Trophoblast cell (in vitro differentiated cells and primary cell): ENCODE data around the gene TM9SF1.

ENCODE experiments used
- DNase-seq, 2 donors: peaks; one replicate each; pipeline ENCODE4 v3.0.0-alpha.2; 2016
- H2AFZ ChIP-seq: 2 replicates; pipeline ENCODE4 v1.6.1; 2013; ENCODE audit warnings: low read length, moderate library complexity, mild to moderate bottlenecking; ENCODE audit not compliant: insufficient read depth, poor library complexity
- H2AK5ac ChIP-seq: 2 replicates; pipeline ENCODE4 v1.6.1; 2013; ENCODE audit warnings: mild to moderate bottlenecking, low read length
- H2BK120ac ChIP-seq: 2 replicates; pipeline ENCODE4 v1.6.1; 2013; ENCODE audit warnings: low read length, mild to moderate bottlenecking, moderate library complexity; ENCODE audit not compliant: insufficient read depth, poor library complexity
- H2BK12ac ChIP-seq: 2 replicates; pipeline ENCODE4 v1.6.1; 2013; ENCODE audit warnings: mild to moderate bottlenecking, low read length, moderate library complexity
- H2BK5ac ChIP-seq: 2 replicates; pipeline ENCODE4 v1.6.1; 2013; ENCODE audit warnings: low read length, low read depth, moderate library complexity, mild to moderate bottlenecking; ENCODE audit not compliant: poor library complexity
- H3K14ac ChIP-seq: 2 replicates; pipeline ENCODE4 v1.6.1; 2013; ENCODE audit warnings: mild to moderate bottlenecking, low read length
- H3K18ac ChIP-seq: 2 replicates; pipeline ENCODE4 v1.6.1; 2013; ENCODE audit warnings: mild to moderate bottlenecking, low read length
- H3K23ac ChIP-seq: 2 replicates; pipeline ENCODE4 v1.6.1; 2013; ENCODE audit warnings: low read length
- H3K27ac ChIP-seq: 2 replicates; pipeline ENCODE4 v1.5.1; 2013; ENCODE audit warnings: low read depth, mild to moderate bottlenecking, inconsistent platforms, low read length, moderate library complexity
- H3K27me3 ChIP-seq: 2 replicates; pipeline ENCODE4 v1.6.1; 2013; ENCODE audit warnings: inconsistent platforms, mild to moderate bottlenecking, low read length, moderate library complexity; ENCODE audit not compliant: insufficient read depth
- H3K36me3 ChIP-seq, 2 experiments: 1 replicate in 1 of 2; 2 replicates in 1 of 2; pipeline ENCODE4 v1.6.1; 2013; ENCODE audit warnings: low read length in 2 of 2, mild to moderate bottlenecking in 2 of 2, moderate library complexity in 1 of 2; ENCODE audit not compliant: insufficient read depth in 2 of 2, control insufficient read depth in 1 of 2
- H3K4ac ChIP-seq: 2 replicates; pipeline ENCODE4 v1.6.1; 2013; ENCODE audit warnings: low read depth, mild to moderate bottlenecking, low read length, moderate library complexity
- H3K4me1 ChIP-seq, 2 experiments: 1 replicate in 1 of 2; 2 replicates in 1 of 2; pipeline ENCODE4 v1.6.1; 2013; ENCODE audit warnings: low read length in 2 of 2, mild to moderate bottlenecking in 2 of 2, moderate library complexity in 1 of 2; ENCODE audit not compliant: insufficient read depth in 2 of 2, control insufficient read depth in 1 of 2
- H3K4me2 ChIP-seq: 2 replicates; pipeline ENCODE4 v1.6.1; 2013; ENCODE audit warnings: inconsistent platforms, mild to moderate bottlenecking, low read length, moderate library complexity
- H3K4me3 ChIP-seq: 2 replicates; pipeline ENCODE4 v1.5.1; 2013; ENCODE audit warnings: mild to moderate bottlenecking, low read depth, low read length, inconsistent platforms
- H3K79me1 ChIP-seq: one replicate; pipeline ENCODE4 v1.6.1; 2013; ENCODE audit warnings: low read length
- H3K79me2 ChIP-seq: 2 replicates; pipeline ENCODE4 v1.6.1; 2013; ENCODE audit warnings: low read length, mild to moderate bottlenecking; ENCODE audit not compliant: control insufficient read depth, insufficient read depth, poor library complexity
- H3K9ac ChIP-seq: 2 replicates; pipeline ENCODE4 v1.6.1; 2013; ENCODE audit warnings: mild to moderate bottlenecking, low read length
- H3K9me3 ChIP-seq: 2 replicates; pipeline ENCODE4 v1.6.1; 2013; ENCODE audit warnings: low read depth, mild to moderate bottlenecking, control low read depth, inconsistent platforms, low read length; ENCODE audit not compliant: insufficient read depth
- H4K12ac ChIP-seq: 2 replicates; pipeline ENCODE4 v1.6.1; 2013; ENCODE audit warnings: low read depth, mild to moderate bottlenecking, low read length, moderate library complexity
- H4K8ac ChIP-seq: 2 replicates; pipeline ENCODE4 v1.6.1; 2013; ENCODE audit warnings: low read depth, mild to moderate bottlenecking, low read length, moderate library complexity
- H4K91ac ChIP-seq: one replicate; pipeline ENCODE4 v1.6.1; 2013; ENCODE audit warnings: low read depth, mild to moderate bottlenecking, low read length, moderate library complexity
- WGBS: extraction: QIAGEN DNeasy Blood & Tissue Kit; methylation state at CpG from one replicate; pipeline ENCODE4 v1.1.7; 2013; ENCODE audit warnings: missing lambda C conversion rate; ENCODE audit not compliant: insufficient read length, insufficient coverage; ENCODE audit errors: extremely low coverage; 5-methylcytosine and 5-hydroxymethylcytosine counted together

The TM9SF1 gene

GRCh38 chr14:24179294-24179960, 15.8 kb downstream of the TM9SF1 start:
- Histone ChIP-seq H3K4me3 (no peak overlapping the region), H2BK5ac (no peak overlapping the region), H3K27ac (no peak overlapping the region), H3K9me3 (no peaks in the 10 kb centered on the region), H3K4ac (no peak overlapping the region), H4K8ac (no peak overlapping the region), H4K91ac (no peak overlapping the region), H3K27me3 (no peaks in the 10 kb centered on the region), H3K14ac (no peak overlapping the region), H2AFZ (no peak overlapping the region), H2BK120ac (no peak overlapping the region), H2AK5ac (no peak overlapping the region), H3K36me3 (peaks cover 71 to 77% of the 10 kb centered on the region in 2 experiments), H3K79me1 (no peaks in the 10 kb centered on the region), H3K18ac (no peak overlapping the region), H3K4me1 (no peaks in the 10 kb centered on the region), H3K79me2 (no peaks in the 10 kb centered on the region), H2BK12ac (no peak overlapping the region), H3K4me2 (no peak overlapping the region), H4K12ac (no peak overlapping the region), H3K9ac (no peak overlapping the region), H3K23ac (no peak overlapping the region)
- no peak for DNase-seq
- WGBS = no CpG with 5 or more reads among the region's 14 CpGs

- H3K79me2 ChIP-seq = no peaks in the 10 kb centered on the region
- H4K12ac ChIP-seq = no peak overlapping the region
- no peak overlapping the region for H3K14ac ChIP-seq
- no peaks in the 10 kb centered on the region for H3K79me1 ChIP-seq
- no peak overlapping the region for H3K4me2 ChIP-seq
- no peak overlapping the region for H2BK120ac ChIP-seq
- no peak overlapping the region for H3K4ac ChIP-seq
- no peak overlapping the region for H3K23ac ChIP-seq
- peaks cover 65 to 70% of the 10 kb centered on the region in 2 experiments for H3K36me3 ChIP-seq
- no peak overlapping the region for H2AFZ ChIP-seq
- H3K9me3 ChIP-seq = no peaks in the 10 kb centered on the region
- no peak overlapping the region for H3K18ac ChIP-seq
- H4K8ac ChIP-seq = no peak overlapping the region
- no peak overlapping the region for H2BK12ac ChIP-seq
- H2BK5ac ChIP-seq = no peak overlapping the region
- no CpG with 5 or more reads among the region's 12 CpGs for WGBS
- no peak for DNase-seq
- H3K27me3 ChIP-seq = no peaks in the 10 kb centered on the region
- H3K4me1 ChIP-seq = no peaks in the 10 kb centered on the region
- H2AK5ac ChIP-seq = no peak overlapping the region
- H3K4me3 ChIP-seq = no peak overlapping the region
- H3K9ac ChIP-seq = no peak overlapping the region
- no peak overlapping the region for H4K91ac ChIP-seq
- H3K27ac ChIP-seq = no peak overlapping the region
Measured at GRCh38 chr14:24178399-24179178, 16.7 kb downstream of the TM9SF1 start.

GRCh38 chr14:24177891-24178290, 17.4 kb downstream of the TM9SF1 start:
- Histone ChIP-seq H3K9ac (no peak overlapping the region), H3K4me1 (no peaks in the 10 kb centered on the region), H2AFZ (no peak overlapping the region), H3K4me2 (no peak overlapping the region), H3K14ac (no peak overlapping the region), H3K18ac (no peak overlapping the region), H2BK5ac (no peak overlapping the region), H4K8ac (no peak overlapping the region), H2BK12ac (no peak overlapping the region), H4K91ac (no peak overlapping the region), H3K79me2 (no peaks in the 10 kb centered on the region), H3K4ac (no peak overlapping the region), H3K23ac (no peak overlapping the region), H3K27ac (no peak overlapping the region), H3K36me3 (peaks cover 58 to 67% of the 10 kb centered on the region in 2 experiments), H4K12ac (no peak overlapping the region), H3K4me3 (no peak overlapping the region), H2AK5ac (no peak overlapping the region), H3K79me1 (no peaks in the 10 kb centered on the region), H2BK120ac (no peak overlapping the region), H3K27me3 (no peaks in the 10 kb centered on the region), H3K9me3 (no peaks in the 10 kb centered on the region)
- no CpG with 5 or more reads among the region's 14 CpGs for whole genome bisulfite sequencing
- DNase-seq = no peak

- Histone ChIP-seq H3K27ac (no peak overlapping the region), H3K79me1 (no peaks in the 10 kb centered on the region), H3K4me1 (no peaks in the 10 kb centered on the region), H2BK12ac (no peak overlapping the region), H3K79me2 (no peaks in the 10 kb centered on the region), H3K9me3 (no peaks in the 10 kb centered on the region), H2AFZ (no peak overlapping the region), H4K12ac (no peak overlapping the region), H3K4ac (no peak overlapping the region), H3K4me2 (no peak overlapping the region), H4K8ac (no peak overlapping the region), H2BK5ac (no peak overlapping the region), H3K36me3 (peaks cover 51 to 61% of the 10 kb centered on the region in 2 experiments), H3K4me3 (no peak overlapping the region), H3K23ac (no peak overlapping the region), H3K27me3 (no peaks in the 10 kb centered on the region), H3K14ac (no peak overlapping the region), H3K18ac (no peak overlapping the region), H3K9ac (no peak overlapping the region), H2BK120ac (no peak overlapping the region), H2AK5ac (no peak overlapping the region), H4K91ac (no peak overlapping the region)
- DNase-seq = no peak
- no CpG with 5 or more reads among the region's 12 CpGs for whole genome bisulfite sequencing
Measured at GRCh38 chr14:24177041-24177825, 18.0 kb downstream of the TM9SF1 start.
